NCI-H2227 (cell line): ENCODE data around the gene RBM17.
A peak's percentile ranks its signal among the peaks of the same experiment; 100 is the strongest.
"Not testable (repeated sequence)": the region's sequence is repeated elsewhere in the genome, so short reads cannot be mapped to it uniquely, and the experiment has no call there.

ENCODE experiments used
- DNase-seq: peaks from one replicate; lab custom pipeline; 2025; ENCODE audit not compliant: unreplicated experiment; lab: John Stamatoyannopoulos, UW

RBM17 gene

DNA sequence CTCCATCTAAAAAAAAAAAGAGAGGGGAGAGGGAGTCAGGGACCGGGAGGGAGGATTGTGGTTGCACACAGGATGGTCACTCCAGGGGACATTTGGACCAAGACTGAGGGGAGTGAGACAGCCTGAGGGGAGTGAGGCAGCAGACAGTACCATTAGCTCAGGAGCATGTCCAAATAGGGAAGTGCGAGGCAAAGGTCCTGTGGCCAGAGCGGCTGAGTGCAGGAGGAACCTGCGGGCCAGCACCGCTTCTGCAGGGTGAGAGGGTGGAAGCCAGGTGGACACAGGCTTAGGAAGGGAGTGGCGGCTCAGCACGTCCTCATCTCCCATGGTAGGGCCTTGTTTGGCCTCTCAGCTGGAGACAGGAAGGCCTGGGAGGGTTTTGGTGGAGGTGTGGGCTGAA, 65.0 kb downstream of the RBM17 start:
- DNase-seq, result no peak

DNA sequence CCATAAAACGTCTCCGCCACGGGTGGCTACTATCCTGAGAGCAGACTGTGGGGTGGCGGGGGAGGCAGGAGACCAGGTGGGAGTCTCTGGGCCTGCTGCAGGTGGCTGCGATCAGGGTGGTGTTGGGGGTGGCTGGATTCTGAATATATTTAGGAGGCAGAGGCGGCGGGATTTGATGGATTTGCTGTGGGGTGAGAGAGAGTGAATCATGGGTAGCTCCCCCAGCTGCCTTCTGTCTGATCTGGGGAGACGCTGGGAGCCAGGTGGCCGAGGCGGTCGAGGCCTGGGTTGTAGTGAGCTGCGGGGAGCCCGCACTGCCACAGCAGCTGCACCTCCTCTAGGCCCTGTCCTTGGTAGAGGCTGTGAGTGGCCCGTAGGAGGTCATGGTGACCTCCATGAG, 65.7 kb downstream of the RBM17 start:
- no peak for DNase-seq

DNA sequence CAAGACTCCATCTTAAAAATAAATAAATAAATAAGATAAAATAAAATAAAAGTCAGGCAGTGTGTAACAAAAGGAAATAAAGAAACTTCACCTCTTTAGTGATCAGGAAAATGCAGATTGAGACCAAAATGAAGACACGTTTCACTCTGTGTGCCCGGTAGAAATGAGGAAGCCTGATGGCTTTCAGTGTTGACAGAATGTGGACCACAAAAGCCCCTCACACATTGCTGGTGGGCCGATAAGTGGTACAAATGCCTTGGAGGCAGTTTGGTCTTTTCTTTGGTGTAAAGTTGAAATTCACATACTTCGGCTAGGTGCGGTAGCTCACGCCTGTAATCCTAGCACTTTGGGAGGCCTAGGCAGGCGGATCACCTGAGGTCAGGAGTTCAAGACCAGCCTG, 69.4 kb downstream of the RBM17 start:
- DNase-seq, result no peak

DNA sequence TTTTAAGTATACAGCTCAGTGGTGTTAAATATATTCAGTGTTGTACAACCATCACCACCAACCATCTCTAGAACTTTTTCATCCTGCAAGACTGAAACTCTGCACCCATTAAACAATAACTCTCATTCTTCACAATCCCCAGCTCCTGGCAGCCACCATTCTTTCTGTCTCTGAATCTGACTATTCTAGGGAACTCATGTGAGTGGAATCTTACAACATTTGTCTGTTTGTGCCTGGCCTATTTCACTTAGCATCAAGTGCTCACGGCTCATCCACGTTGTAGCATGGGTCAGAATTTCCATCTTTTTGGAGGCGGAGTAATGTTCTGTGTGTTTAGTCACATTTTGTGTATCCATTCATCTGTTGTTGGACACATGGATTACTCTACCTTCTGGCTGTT, 73.1 kb downstream of the RBM17 start:
- no peak for DNase-seq

DNA sequence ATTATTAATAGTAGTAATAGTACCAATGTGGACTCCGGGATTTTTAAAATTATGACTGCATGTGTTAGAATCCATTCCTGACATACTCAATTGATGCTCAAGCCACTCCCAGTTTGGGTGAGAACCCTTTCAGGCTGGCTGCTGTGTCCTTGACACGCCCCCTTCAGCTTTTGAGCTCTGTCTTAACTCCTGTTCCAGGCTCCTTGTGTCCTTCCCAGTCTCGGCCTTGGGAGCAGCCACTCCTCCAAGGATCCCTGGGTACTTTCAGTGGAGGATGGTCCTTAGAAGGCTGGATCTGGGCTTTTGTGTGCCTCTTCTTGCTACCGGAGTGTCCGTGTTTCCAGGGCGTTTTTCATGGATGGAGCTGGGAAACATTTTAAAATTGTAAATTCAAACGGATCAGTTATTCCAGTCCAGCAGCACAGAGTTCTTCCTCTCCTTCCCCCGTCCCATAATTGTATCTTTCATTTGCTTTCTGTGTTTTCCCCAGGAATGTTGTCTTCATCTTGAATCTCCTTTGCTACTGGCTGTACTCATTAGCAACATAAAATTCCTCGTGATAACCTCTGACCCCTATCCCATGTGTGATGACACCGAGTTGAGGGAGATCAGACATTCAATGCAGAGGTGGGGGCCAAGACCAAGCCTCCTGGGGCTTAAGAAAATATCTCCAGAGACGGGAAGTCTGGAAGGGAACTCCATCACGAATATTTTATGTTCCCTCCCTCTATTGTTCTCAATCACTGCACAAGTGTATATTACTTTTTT, 73.9 kb downstream of the RBM17 start:
- DNase-seq, result no peak

DNA sequence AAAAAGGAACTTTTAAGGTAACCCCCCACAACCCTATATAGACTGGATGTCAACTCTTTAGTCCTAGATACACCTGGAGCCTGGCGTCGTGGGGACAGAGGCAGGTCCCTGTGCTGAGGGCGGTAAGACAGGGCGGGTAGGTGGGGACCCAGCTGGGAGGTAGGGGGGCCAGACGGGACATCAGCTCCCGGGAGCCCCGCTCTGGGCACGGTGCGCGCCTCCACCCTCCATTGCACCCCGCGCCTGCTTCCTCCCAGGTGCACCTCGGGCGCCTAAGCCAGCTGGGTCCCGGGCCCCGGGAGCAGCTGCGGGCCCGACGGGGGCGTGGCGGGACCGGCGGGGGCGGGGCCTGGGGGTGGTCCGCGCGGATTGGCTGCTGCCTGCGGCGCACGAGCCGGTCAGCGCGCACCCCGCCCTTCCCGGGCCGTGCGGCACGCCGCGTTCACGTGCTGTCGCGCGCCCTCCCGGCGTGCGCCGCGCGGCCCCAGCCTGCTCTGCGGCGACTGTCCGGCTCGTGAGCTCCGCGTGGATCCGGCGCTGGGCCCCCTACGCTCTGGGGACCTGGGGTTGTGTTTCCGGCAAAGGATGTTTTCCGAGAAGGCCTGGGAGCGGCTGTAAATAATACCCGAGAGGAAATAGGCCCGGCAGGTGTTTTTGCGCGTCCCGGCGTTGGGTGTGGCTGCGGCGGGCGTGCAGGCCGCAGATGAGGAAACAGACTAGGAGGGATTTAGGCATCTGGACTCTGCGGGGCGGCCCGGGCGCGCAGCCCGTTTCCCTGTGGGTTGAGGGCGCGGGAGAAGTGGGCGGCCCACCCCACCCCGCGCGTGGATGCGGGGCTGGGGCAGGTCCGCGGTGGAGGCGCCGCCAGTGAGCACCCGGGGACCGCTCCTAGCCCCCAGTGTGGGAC, 74.8 kb downstream of the RBM17 start:
- DNase-seq, result peak; percentile 87

DNA sequence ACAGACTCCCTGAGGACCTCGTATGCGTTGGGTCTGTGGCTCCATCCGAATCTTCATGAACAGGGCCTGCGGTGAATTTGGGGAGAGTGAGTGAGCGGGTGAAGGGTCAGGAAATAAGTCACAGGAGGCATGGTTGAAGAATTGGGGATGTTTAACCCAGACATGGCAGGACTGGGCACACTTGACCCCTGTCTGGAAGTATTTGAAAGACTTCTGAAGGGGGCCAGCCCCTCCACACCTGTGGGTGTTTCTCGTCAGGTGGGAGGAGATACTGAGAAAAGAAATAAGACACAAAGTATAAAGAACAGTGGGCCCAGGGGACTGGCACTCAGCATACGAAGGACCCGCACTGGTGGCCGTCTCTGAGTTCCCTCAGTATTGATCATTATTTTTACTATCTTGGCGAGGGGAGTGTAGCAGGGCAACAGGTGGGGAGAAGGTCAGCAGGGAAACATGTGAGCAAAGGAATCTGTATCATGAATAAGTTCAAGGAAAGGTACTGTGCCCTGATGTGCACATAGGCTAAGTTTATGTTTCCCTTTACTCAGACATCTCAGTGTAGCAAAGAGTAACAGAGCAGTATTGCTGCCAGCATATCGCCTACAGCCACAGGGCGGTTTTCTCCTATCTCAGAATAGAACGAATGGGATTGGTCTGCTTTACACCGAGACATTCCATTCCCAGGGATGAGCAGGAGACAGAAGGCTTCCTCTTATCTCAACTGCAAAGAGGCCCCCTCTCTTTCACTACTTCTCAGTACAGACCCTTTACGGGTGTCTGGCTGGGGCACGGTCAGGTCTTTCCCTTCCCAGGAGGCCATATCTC, 75.6 kb downstream of the RBM17 start:
- no peak for DNase-seq

DNA sequence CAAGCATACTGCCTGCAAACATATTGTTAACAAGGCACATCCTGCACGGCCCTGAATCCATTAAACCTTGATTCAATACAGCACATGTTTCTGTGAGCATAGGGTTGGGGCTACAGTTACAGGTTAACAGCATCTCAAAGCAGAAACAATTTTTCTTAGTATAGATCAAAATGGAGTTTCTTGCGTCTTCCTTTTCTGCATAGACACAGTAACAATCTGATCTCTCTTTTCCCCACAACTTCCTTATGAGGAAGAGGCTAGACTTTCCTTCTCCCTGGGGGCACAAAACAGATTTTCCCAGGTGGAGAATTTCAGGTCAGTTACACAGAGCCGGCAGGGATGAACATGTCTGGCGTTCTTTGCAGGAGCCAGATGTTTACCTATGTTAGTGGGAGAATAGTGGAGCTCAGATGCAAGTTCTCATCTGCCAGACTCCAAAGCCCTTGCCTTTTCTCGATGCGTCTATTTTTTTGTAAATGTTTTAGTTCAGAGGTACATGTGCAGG, 76.4 kb downstream of the RBM17 start:
- DNase-seq, result no peak

DNA sequence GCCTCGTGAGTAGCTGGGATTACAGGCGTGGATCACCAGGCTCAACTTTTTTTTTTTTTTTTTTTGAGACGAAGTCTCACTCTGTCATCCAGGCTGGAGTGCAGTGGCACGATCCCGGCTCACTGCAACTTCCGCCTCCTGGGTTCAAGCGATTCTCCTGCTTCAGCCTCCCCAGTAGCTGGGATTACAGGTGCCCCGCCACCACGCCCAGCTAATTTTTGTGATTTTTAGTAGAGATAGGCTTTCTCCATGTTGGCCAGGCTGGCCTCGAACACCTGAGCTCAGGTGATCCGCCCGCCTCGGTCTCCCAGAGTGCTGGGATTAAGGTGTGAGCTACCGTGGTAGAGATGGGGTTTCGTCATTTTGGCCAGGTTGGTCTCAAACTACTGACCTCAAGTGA, 77.1 kb downstream of the RBM17 start:
- DNase-seq, result not testable (repeated sequence)
